A549 (cell line): ENCODE data around the gene RTP1. TPM values are rescaled to one million over a fixed set of nuclear protein-coding genes. Genes with fewer than 3 reads are reported as not detected.

Experiments used
- ATAC-seq, 2 experiments: fragments of 200-7000 bp in 1 of 2; fragments of >200 bp in 1 of 2; cut with Nextera tagmentation in 1 of 2; cut with Tn5 transposase in 1 of 2; 3 replicates each; pipeline versions ENCODE4 v1.8.0 to v1.9.1; 2018 to 2020; ENCODE audit warnings: mild to moderate bottlenecking in 1 of 2, moderate library complexity in 1 of 2
- CTCF ChIA-PET: fragments of 300-600 bp; sonication (Branson Sonifier 250); formaldehyde crosslinking; extraction: SDS; loops from one replicate; lab custom pipeline; 2021; ENCODE audit warnings: antibody characterized with exemption, inconsistent platforms; lab: Yijun Ruan, JAX
- POLR2A ChIA-PET: fragments of 350-600 bp; formaldehyde crosslinking; extraction: SDS; loops from one replicate; lab custom pipeline; 2021; ENCODE audit warnings: antibody characterized with exemption, inconsistent platforms; lab: Yijun Ruan, JAX
- DNase-seq, 2 experiments: peaks; one replicate each; pipeline versions ENCODE4 v3.0.0 to v3.0.0-alpha.2; 2011 to 2016; ENCODE audit warnings: low read depth in 1 of 2, low spot score in 1 of 2
- FAIRE-seq: peaks from 2 replicates; lab custom pipeline; 2011; peaks lifted over from hg19 to GRCh38; lab: Jason Lieb, UNC
- H3K27ac ChIP-seq, 2 experiments: fragments of >200 bp; sonication (Bioruptor Twin); formaldehyde crosslinking; 3 replicates each; pipeline ENCODE4 v1.5.1; 2016 to 2017
- H3K4me1 ChIP-seq: fragments of >200 bp; sonication (Bioruptor Twin); formaldehyde crosslinking; 3 replicates; pipeline ENCODE4 v1.6.1; 2016
- H3K4me2 ChIP-seq: fragments of >200 bp; sonication (Bioruptor Twin); formaldehyde crosslinking; 3 replicates; pipeline ENCODE4 v1.6.1; 2016
- H3K4me3 ChIP-seq: fragments of >200 bp; sonication (Bioruptor Twin); formaldehyde crosslinking; 3 replicates; pipeline ENCODE4 v1.5.1; 2016
- H3K9me3 ChIP-seq: fragments of >200 bp; sonication (Bioruptor Twin); formaldehyde crosslinking; 3 replicates; pipeline ENCODE4 v1.6.1; 2016
- CBX8 ChIP-seq: fragments of 200-600 bp; sonication (generic); IDR thresholded peaks from 2 replicates; pipeline ENCODE4 v1.6.1; 2016
- CEBPB ChIP-seq, 2 experiments: fragments of >200 bp in 1 of 2; sonication (Bioruptor Twin) in 1 of 2; formaldehyde crosslinking in 1 of 2; IDR thresholded peaks; 2 replicates each; pipeline ENCODE4 v1.6.1; 2012 to 2016
- EHMT2 ChIP-seq: fragments of 200-600 bp; sonication (generic); IDR thresholded peaks from 2 replicates; pipeline ENCODE4 v1.6.1; 2016; ENCODE audit warnings: antibody characterized with exemption, low read depth, mild to moderate bottlenecking, moderate library complexity
- EP300 ChIP-seq, 2 experiments: fragments of >200 bp; sonication (Bioruptor Twin); formaldehyde crosslinking; IDR thresholded peaks; 2 replicates in 1 of 2; 3 replicates in 1 of 2; pipeline ENCODE4 v1.6.1; 2016 to 2017
- FOXS1 ChIP-seq: fragments of 250-450 bp; sonication (Bioruptor Pico); IDR thresholded peaks from 2 replicates; pipeline ENCODE4 v1.5.0; 2020; ENCODE audit warnings: mild to moderate bottlenecking, moderate library complexity
- HDAC2 ChIP-seq: fragments of 200-600 bp; sonication (generic); IDR thresholded peaks from 2 replicates; pipeline ENCODE4 v1.6.1; 2016
- PHF8 ChIP-seq: fragments of 200-600 bp; sonication (generic); IDR thresholded peaks from 2 replicates; pipeline ENCODE4 v1.6.1; 2016; ENCODE audit warnings: low read depth, mild to moderate bottlenecking, antibody characterized with exemption, moderate library complexity, borderline replicate concordance
- POLR2A ChIP-seq: IDR thresholded peaks from 2 replicates; pipeline ENCODE4 v1.6.1; 2012; ENCODE audit warnings: mild to moderate bottlenecking, low read length
- WGBS: methylation state at CpG from one replicate; pipeline ENCODE4 v1.1.6; 2017; ENCODE audit errors: missing lambda C conversion rate; 5-methylcytosine and 5-hydroxymethylcytosine counted together
- polyA plus RNA-seq, 4 experiments: library from polyadenylated mRNA; depleted of rRNA in 3 of 4; stranded (reverse); fragments of >200 nt; fragmentation: RNase III in 1 of 4; extraction: RNeasy Plus Mini Kit Qiagen cat#74134 plus additional on column Dnase treatment in 1 of 4; gene quantifications; 2 replicates in 3 of 4; 3 replicates in 1 of 4; pipeline ENCODE4 v1.2.3, GENCODE V29; 2011 to 2017
- TF ChIP-seq, protein P1 (sequence below): fragments of 450-650 bp; IDR thresholded peaks from 2 replicates; pipeline ENCODE4 v1.6.1; 2014; ENCODE audit warnings: antibody characterized with exemption
- TF ChIP-seq, protein P2 (sequence below): fragments of 250-450 bp; sonication (Bioruptor Pico); IDR thresholded peaks from 2 replicates; pipeline ENCODE4 v1.5.0; 2021; ENCODE audit warnings: mild to moderate bottlenecking, moderate library complexity, borderline replicate concordance
- TF ChIP-seq, protein P3 (sequence below): IDR thresholded peaks from 2 replicates; pipeline ENCODE4 v1.6.1; 2012
- TF ChIP-seq, protein P4 (sequence below): IDR thresholded peaks from 2 replicates; pipeline ENCODE4 v1.6.1; 2012; ENCODE audit warnings: low read depth, borderline replicate concordance
- TF ChIP-seq, protein P5 (sequence below): fragments of >200 bp; sonication (Bioruptor Twin); formaldehyde crosslinking; IDR thresholded peaks from 3 replicates; pipeline ENCODE4 v1.5.1; 2016
- TF ChIP-seq, protein P6 (sequence below): fragments of >200 bp; sonication (Bioruptor Twin); formaldehyde crosslinking; IDR thresholded peaks from 3 replicates; pipeline ENCODE4 v1.6.1; 2016

RTP1 gene
- polyA plus RNA-seq, 2 of the 4 experiments (the other 2 are of a cell fraction), result not detected

DNA sequence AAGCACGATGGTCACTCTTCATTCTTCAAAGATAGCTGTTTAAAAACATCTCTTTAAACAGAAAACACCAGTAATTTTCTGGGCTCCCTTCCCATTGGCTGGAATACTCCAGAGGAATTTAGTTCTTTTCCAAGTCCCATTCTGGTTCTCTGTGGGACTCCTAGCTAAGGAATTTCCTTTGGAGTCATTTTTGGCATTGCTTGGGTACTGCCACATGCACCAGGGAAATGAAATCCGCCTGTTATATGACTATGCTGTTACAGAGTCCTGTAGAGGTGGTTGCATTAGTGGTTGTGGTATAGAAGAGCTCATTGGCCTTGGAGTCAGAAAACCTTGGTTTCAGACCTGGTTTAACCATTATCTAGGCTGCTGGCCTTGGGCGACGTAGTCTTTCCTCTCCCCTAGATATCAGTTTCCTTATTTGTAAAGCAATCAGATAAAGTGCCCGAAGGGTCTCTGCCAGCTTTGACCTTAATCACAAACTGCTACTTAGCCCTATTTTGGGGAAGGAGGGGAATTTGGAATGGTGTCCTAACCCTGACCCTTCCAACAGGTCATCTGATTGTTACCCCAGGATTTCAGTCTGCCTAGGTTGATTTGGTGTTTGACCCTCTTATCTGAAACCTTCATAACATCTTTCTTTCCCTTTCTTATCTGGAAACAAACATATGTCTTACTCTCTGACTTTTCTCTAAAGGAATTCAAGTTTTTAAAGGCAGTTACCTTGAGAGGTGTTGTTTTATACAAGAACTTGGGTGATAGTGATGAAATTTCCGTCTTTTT lies 13.4 kb downstream of the RTP1 start:
- POLR2A ChIA-PET, result no interaction called here
- H3K27ac ChIP-seq, result no peak overlapping the region
- no peaks in the 10 kb centered on the region for H3K4me1 ChIP-seq
- no peak overlapping the region for H3K4me2 ChIP-seq
- no peak for TF ChIP-seq EHMT2
- TF ChIP-seq, protein P1, sequence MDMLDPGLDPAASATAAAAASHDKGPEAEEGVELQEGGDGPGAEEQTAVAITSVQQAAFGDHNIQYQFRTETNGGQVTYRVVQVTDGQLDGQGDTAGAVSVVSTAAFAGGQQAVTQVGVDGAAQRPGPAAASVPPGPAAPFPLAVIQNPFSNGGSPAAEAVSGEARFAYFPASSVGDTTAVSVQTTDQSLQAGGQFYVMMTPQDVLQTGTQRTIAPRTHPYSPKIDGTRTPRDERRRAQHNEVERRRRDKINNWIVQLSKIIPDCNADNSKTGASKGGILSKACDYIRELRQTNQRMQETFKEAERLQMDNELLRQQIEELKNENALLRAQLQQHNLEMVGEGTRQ, result no peak
- no peak for TF ChIP-seq CEBPB (IDR thresholded peaks at IDR 0.05)
- TF ChIP-seq, protein P2, sequence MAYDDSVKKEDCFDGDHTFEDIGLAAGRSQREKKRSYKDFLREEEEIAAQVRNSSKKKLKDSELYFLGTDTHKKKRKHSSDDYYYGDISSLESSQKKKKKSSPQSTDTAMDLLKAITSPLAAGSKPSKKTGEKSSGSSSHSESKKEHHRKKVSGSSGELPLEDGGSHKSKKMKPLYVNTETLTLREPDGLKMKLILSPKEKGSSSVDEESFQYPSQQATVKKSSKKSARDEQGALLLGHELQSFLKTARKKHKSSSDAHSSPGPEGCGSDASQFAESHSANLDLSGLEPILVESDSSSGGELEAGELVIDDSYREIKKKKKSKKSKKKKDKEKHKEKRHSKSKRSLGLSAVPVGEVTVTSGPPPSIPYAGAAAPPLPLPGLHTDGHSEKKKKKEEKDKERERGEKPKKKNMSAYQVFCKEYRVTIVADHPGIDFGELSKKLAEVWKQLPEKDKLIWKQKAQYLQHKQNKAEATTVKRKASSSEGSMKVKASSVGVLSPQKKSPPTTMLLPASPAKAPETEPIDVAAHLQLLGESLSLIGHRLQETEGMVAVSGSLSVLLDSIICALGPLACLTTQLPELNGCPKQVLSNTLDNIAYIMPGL, result no peak
- no peak for TF ChIP-seq EP300 (IDR thresholded peaks at IDR 0.05)
- TF ChIP-seq, protein P3, sequence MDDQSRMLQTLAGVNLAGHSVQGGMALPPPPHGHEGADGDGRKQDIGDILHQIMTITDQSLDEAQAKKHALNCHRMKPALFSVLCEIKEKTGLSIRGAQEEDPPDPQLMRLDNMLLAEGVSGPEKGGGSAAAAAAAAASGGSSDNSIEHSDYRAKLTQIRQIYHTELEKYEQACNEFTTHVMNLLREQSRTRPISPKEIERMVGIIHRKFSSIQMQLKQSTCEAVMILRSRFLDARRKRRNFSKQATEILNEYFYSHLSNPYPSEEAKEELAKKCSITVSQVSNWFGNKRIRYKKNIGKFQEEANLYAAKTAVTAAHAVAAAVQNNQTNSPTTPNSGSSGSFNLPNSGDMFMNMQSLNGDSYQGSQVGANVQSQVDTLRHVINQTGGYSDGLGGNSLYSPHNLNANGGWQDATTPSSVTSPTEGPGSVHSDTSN, result no peak
- TF ChIP-seq, protein P4, sequence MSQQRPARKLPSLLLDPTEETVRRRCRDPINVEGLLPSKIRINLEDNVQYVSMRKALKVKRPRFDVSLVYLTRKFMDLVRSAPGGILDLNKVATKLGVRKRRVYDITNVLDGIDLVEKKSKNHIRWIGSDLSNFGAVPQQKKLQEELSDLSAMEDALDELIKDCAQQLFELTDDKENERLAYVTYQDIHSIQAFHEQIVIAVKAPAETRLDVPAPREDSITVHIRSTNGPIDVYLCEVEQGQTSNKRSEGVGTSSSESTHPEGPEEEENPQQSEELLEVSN, result no peak
- TF ChIP-seq, protein P5, sequence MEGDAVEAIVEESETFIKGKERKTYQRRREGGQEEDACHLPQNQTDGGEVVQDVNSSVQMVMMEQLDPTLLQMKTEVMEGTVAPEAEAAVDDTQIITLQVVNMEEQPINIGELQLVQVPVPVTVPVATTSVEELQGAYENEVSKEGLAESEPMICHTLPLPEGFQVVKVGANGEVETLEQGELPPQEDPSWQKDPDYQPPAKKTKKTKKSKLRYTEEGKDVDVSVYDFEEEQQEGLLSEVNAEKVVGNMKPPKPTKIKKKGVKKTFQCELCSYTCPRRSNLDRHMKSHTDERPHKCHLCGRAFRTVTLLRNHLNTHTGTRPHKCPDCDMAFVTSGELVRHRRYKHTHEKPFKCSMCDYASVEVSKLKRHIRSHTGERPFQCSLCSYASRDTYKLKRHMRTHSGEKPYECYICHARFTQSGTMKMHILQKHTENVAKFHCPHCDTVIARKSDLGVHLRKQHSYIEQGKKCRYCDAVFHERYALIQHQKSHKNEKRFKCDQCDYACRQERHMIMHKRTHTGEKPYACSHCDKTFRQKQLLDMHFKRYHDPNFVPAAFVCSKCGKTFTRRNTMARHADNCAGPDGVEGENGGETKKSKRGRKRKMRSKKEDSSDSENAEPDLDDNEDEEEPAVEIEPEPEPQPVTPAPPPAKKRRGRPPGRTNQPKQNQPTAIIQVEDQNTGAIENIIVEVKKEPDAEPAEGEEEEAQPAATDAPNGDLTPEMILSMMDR, result no peak
- TF ChIP-seq FOXS1, result no peak
- TF ChIP-seq HDAC2, result no peak
- TF ChIP-seq, all 56 proteins: peak for 0
- DNase-seq (no peak), ATAC-seq (no peak), FAIRE-seq (no peak)
- Histone ChIP-seq H3K9me3 (peaks cover 12% of the 10 kb centered on the region; the same call in 2 of the 3 replicates), H3K4me3 (no peak overlapping the region)
- CTCF ChIA-PET, result interaction anchor here (0.7 to 1.5 kb wide), 4 partner anchors 8 to 19 kb away, joined by 3 to 4 read pairs (median 4); no protein-coding TSS in a partner anchor
- 56% methylated on average over 6 of the region's 6 CpGs for WGBS

DNA sequence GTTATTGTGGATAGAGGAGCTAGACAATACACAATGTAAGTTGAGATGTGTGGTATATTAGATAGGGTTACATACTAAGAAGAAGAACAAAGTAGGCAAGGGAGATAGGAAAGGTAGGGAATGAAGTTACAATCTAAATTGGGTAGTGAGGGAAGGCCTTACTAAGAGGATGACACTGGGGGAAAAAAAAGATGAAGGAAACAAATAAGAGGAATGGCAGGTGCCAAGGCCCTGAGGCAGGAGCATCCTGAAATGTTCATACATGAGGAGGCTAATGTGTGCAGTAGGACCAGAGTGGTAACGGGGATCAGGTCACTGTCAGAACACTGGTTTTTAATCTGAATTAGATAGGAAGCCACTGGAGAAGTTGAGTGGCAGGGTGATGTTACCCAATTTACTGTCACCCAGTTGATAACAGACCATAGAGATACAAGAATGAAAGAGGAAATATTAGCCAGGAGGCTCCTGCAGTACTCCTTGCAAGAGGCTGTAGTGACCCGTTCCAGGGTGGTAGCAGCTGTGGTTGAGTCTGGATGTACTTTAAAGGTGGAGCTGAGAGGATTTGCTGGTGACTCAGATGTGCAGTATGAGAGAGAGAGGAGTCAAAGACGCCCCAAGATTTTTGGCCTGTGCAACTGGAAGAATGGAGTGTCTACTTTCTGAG lies 14.4 kb downstream of the RTP1 start:
- H3K4me3 ChIP-seq, result no peak overlapping the region
- no peak for DNase-seq
- ATAC-seq, result no peak
- peaks cover 7% of the 10 kb centered on the region; the same call in 2 of the 3 replicates for H3K9me3 ChIP-seq
- TF ChIP-seq, protein P6, sequence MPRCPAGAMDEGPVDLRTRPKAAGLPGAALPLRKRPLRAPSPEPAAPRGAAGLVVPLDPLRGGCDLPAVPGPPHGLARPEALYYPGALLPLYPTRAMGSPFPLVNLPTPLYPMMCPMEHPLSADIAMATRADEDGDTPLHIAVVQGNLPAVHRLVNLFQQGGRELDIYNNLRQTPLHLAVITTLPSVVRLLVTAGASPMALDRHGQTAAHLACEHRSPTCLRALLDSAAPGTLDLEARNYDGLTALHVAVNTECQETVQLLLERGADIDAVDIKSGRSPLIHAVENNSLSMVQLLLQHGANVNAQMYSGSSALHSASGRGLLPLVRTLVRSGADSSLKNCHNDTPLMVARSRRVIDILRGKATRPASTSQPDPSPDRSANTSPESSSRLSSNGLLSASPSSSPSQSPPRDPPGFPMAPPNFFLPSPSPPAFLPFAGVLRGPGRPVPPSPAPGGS, result no peak
- TF ChIP-seq, protein P5, result no peak
- no peak for TF ChIP-seq PHF8
- no peak for TF ChIP-seq POLR2A
- no peak for TF ChIP-seq FOXS1
- no peak for TF ChIP-seq CBX8
- TF ChIP-seq, all 56 proteins: peak for 0
- no peaks in the 10 kb centered on the region for H3K4me1 ChIP-seq
- ChIA-PET CTCF (interaction anchor here (0.7 to 1.3 kb wide), 4 partner anchors 9 to 107 kb away, joined by 3 read pairs; no protein-coding TSS in a partner anchor), POLR2A (no interaction called here)
- no peak overlapping the region for H3K27ac ChIP-seq
- WGBS, result 37% methylated on average over 3 of the region's 3 CpGs
- H3K4me2 ChIP-seq, result no peak overlapping the region
- no peak for FAIRE-seq
